ENCODE measurements around the gene KCNMB4.

GRCh38 chr12:70321191-70321590 is 44.9 kb upstream of the KCNMB4 start:
- TF ChIP-seq CTCF (IDR thresholded peaks at IDR 0.05) (no peak), EP300 (IDR thresholded peaks at IDR 0.05) (no peak)
